Thyroid gland (tissue), 4 donors: ENCODE measurements around the gene PKP3. TPM values are rescaled to one million over a fixed set of nuclear protein-coding genes. Genes with fewer than 3 reads are reported as not detected.
"Not testable (repeated sequence)": the region's sequence is repeated elsewhere in the genome, so short reads cannot be mapped to it uniquely, and the experiment has no call there.

Experiments
- DNase-seq, 2 donors: peaks; one replicate each; pipeline ENCODE4 v3.0.0-alpha.2; 2019
- H3K27ac ChIP-seq, 3 donors: fragments of 200-600 bp; sonication (generic); 1 replicate in 2 of 3; 2 replicates in 1 of 3; pipeline ENCODE4 v1.5.1; 2016 to 2019; ENCODE audit warnings: mild to moderate bottlenecking in 1 of 3, moderate library complexity in 1 of 3
- H3K27me3 ChIP-seq: fragments of 200-600 bp; sonication (generic); one replicate; pipeline ENCODE4 v1.5.1; 2019
- H3K36me3 ChIP-seq, 2 donors: fragments of 200-600 bp; sonication (generic); one replicate each; pipeline ENCODE4 v1.5.1; 2016 to 2019
- H3K4me1 ChIP-seq, 2 donors: fragments of 200-600 bp; sonication (generic); one replicate each; pipeline ENCODE4 v1.5.1; 2017 to 2019
- H3K4me3 ChIP-seq, 3 donors: fragments of 200-600 bp; sonication (generic); replicated peaks in 1 of 3; 1 replicate in 2 of 3; 2 replicates in 1 of 3; pipeline ENCODE4 v1.5.1; 2016; ENCODE audit warnings: mild to moderate bottlenecking in 1 of 3
- H3K9me3 ChIP-seq: fragments of 200-600 bp; sonication (generic); one replicate; pipeline ENCODE4 v1.5.1; 2017
- POLR2A ChIP-seq, 2 donors: fragments of 450-650 bp; IDR thresholded peaks; one replicate each; pipeline ENCODE4 v1.6.1; 2017; ENCODE audit warnings: antibody characterized with exemption in 2 of 2, mild to moderate bottlenecking in 2 of 2, moderate library complexity in 1 of 2
- WGBS, 2 donors: methylation state at CpG; one replicate each; pipeline ENCODE4 v1.1.5; 2017; 5-methylcytosine and 5-hydroxymethylcytosine counted together
- intact Hi-C: fragments of 100-400 bp; cut with DNase I; formaldehyde crosslinking; loops from one replicate; pipeline ENCODE4 v1.15.1; 2023
- total RNA-seq, 4 donors: library from RNA; depleted of rRNA; stranded (reverse); fragments of >200 nt; gene quantifications; one replicate each; pipeline ENCODE4 v1.2.3, GENCODE V29; 2016
- TF ChIP-seq, protein P1 (sequence below), 6 experiments: fragments of 200-600 bp in 3 of 6; fragments of 450-650 bp in 3 of 6; sonication (generic) in 3 of 6; IDR thresholded peaks; one replicate each; pipeline ENCODE4 v1.5.1; 2016 to 2019; ENCODE audit warnings: antibody characterized with exemption in 6 of 6, mild to moderate bottlenecking in 2 of 6, inconsistent platforms in 1 of 6, moderate library complexity in 1 of 6

The PKP3 gene
- total RNA-seq, 4 donors from 2014 or later, result 30.4 to 58.4 (median 46.9) TPM

DNA sequence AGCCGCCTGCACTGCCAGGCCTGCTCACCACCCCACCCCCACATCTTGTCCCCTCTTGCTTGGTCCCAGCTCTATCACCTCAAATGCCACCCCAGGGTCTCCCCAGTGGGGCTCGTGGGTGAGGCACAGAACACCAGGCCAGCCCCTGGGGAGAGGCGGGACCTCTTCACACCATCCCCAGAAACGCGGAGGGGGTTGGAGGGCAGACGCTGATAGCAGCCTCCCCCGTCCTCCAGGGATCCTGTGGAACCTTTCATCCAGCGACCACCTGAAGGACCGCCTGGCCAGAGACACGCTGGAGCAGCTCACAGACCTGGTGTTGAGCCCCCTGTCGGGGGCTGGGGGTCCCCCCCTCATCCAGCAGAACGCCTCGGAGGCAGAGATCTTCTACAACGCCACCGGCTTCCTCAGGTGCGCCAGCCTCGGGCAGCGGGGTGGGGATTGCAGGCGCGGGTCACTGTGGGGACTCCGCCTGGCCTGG lies 5.8 kb downstream of the PKP3 start:
- no peak for TF ChIP-seq POLR2A (IDR thresholded peaks at IDR 0.05)
- TF ChIP-seq, protein P1, sequence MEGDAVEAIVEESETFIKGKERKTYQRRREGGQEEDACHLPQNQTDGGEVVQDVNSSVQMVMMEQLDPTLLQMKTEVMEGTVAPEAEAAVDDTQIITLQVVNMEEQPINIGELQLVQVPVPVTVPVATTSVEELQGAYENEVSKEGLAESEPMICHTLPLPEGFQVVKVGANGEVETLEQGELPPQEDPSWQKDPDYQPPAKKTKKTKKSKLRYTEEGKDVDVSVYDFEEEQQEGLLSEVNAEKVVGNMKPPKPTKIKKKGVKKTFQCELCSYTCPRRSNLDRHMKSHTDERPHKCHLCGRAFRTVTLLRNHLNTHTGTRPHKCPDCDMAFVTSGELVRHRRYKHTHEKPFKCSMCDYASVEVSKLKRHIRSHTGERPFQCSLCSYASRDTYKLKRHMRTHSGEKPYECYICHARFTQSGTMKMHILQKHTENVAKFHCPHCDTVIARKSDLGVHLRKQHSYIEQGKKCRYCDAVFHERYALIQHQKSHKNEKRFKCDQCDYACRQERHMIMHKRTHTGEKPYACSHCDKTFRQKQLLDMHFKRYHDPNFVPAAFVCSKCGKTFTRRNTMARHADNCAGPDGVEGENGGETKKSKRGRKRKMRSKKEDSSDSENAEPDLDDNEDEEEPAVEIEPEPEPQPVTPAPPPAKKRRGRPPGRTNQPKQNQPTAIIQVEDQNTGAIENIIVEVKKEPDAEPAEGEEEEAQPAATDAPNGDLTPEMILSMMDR (IDR thresholded peaks at IDR 0.05), result no peak
- peaks cover 6% of the 10 kb centered on the region in 2 donors for H3K4me1 ChIP-seq
- no peak overlapping the region for H3K27ac ChIP-seq
- intact Hi-C loops, result no loop called here
- H3K9me3 ChIP-seq, result no peaks in the 10 kb centered on the region
- peaks cover 0 to 9% of the 10 kb centered on the region in 2 donors for H3K36me3 ChIP-seq
- no peak for DNase-seq
- H3K4me3 ChIP-seq, result no peak overlapping the region
- 86 to 93% methylated on average over 16 to 20 of the region's 21 CpGs for WGBS, 2 donors
- no peaks in the 10 kb centered on the region for H3K27me3 ChIP-seq

DNA sequence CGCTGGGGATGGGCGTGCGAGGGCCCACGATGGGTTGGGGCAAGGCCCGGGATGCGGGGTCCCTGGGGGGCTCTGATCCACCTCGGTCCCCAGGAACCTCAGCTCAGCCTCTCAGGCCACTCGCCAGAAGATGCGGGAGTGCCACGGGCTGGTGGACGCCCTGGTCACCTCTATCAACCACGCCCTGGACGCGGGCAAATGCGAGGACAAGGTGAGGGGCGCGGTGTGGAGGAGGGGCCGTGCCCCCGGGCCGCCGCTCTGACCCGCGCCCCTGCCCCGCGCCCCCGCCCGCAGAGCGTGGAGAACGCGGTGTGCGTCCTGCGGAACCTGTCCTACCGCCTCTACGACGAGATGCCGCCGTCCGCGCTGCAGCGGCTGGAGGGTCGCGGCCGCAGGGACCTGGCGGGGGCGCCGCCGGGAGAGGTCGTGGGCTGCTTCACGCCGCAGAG lies 6.3 kb downstream of the PKP3 start:
- Histone ChIP-seq H3K36me3 (peaks cover 0 to 9% of the 10 kb centered on the region in 2 donors), H3K27ac (no peak overlapping the region), H3K9me3 (no peaks in the 10 kb centered on the region), H3K4me1 (peaks cover under 1 to 4% of the 10 kb centered on the region in 2 donors), H3K4me3 (no peak overlapping the region), H3K27me3 (no peaks in the 10 kb centered on the region)
- intact Hi-C loops, result no loop called here
- no peak for DNase-seq
- TF ChIP-seq POLR2A (IDR thresholded peaks at IDR 0.05), result no peak
- TF ChIP-seq, protein P1 (IDR thresholded peaks at IDR 0.05), result no peak
- 97 to 98% methylated on average over 18 to 30 of the region's 50 CpGs for WGBS, 2 donors

GRCh38 chr11:401196-401595 lies 7.2 kb downstream of the PKP3 start:
- DNase-seq, H3K27me3 ChIP-seq, H3K27ac ChIP-seq, H3K4me1 ChIP-seq, intact Hi-C loops, H3K36me3 ChIP-seq, H3K4me3 ChIP-seq, H3K9me3 ChIP-seq: not testable (repeated sequence)
- WGBS, 2 donors, result no CpG with 5 or more reads among the region's 52 CpGs

DNA sequence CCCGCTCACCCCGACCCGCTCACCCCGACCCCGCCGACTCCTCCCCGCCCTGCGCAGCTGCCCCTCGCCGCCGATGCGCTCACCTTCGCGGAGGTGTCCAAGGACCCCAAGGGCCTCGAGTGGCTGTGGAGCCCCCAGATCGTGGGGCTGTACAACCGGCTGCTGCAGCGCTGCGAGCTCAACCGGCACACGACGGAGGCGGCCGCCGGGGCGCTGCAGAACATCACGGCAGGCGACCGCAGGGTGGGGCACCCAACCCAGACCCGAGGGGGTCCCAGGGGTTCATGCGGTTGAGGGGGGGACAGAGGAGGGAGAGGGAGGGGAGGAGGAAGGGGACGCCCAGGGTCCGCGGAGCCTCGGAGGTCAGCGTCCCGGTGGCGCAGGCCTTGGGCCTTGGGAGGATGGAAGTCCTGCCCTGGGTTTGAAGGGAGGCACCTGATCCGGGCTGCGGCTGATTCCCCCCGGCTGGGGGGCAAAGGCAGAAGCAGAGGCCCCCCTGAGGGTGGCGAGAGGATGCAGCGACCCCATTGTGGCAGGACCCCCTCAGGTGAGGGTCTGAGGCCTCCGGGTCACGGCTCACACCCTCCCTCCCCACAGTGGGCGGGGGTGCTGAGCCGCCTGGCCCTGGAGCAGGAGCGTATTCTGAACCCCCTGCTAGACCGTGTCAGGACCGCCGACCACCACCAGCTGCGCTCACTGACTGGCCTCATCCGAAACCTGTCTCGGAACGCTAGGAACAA lies 9.2 kb downstream of the PKP3 start:
- peaks cover 0 to 9% of the 10 kb centered on the region in 2 donors for H3K36me3 ChIP-seq
- H3K27me3 ChIP-seq, result no peaks in the 10 kb centered on the region
- TF ChIP-seq, protein P1 (IDR thresholded peaks at IDR 0.05), result no peak
- no peak for TF ChIP-seq POLR2A (IDR thresholded peaks at IDR 0.05)
- no peak for DNase-seq
- no peak overlapping the region for H3K27ac ChIP-seq
- no peak overlapping the region for H3K4me3 ChIP-seq
- WGBS, 2 donors, result 84 to 96% methylated on average over 19 of the region's 55 CpGs
- intact Hi-C loops, result no loop called here
- no peaks in the 10 kb centered on the region for H3K9me3 ChIP-seq
- peaks cover 0 to 5% of the 10 kb centered on the region in 2 donors for H3K4me1 ChIP-seq

DNA sequence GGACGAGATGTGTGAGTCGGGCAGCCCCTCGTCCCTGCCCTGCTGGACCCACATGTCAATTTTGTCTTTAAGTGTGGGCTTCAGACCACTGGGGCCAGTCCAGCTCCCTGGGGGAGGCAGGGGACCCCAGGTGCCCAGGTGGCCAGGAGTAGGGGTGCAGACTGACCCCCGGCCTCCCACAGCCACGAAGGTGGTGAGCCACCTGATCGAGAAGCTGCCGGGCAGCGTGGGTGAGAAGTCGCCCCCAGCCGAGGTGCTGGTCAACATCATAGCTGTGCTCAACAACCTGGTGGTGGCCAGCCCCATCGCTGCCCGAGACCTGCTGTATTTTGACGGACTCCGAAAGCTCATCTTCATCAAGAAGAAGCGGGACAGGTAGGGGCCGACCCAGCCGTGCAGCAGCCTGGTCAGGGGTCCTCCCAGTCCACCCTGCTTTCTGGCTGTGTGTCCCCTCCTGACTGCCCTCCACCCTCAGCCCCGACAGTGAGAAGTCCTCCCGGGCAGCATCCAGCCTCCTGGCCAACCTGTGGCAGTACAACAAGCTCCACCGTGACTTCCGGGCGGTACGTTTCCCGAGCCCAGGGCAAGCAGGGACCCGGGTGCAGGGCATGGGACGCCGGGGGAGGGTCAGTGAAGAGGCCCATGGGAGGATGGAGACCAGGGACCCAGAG lies 9.9 kb downstream of the PKP3 start:
- H3K27ac ChIP-seq, result no peak overlapping the region
- H3K36me3 ChIP-seq, result peaks cover 0 to 9% of the 10 kb centered on the region in 2 donors
- intact Hi-C loops, result no loop called here
- DNase-seq, result no peak
- H3K27me3 ChIP-seq, result no peaks in the 10 kb centered on the region
- no peaks in the 10 kb centered on the region for H3K9me3 ChIP-seq
- WGBS, 2 donors, result 90 to 94% methylated on average over 21 of the region's 27 CpGs
- no peak overlapping the region for H3K4me3 ChIP-seq
- no peak for TF ChIP-seq POLR2A (IDR thresholded peaks at IDR 0.05)
- TF ChIP-seq, protein P1 (IDR thresholded peaks at IDR 0.05), result no peak
- peaks cover 0 to 5% of the 10 kb centered on the region in 2 donors for H3K4me1 ChIP-seq
